ENCODE data around the gene ZNF385C. TPM values are rescaled to one million over a fixed set of nuclear protein-coding genes. Genes with fewer than 3 reads are reported as not detected.

Gene ZNF385C
- total and polyA plus RNA-seq, 2 of the 13 experiments (the other 11 are each of a cell fraction or from before 2014, with no cell fraction given), result 2.3 to 6.1 TPM

DNA sequence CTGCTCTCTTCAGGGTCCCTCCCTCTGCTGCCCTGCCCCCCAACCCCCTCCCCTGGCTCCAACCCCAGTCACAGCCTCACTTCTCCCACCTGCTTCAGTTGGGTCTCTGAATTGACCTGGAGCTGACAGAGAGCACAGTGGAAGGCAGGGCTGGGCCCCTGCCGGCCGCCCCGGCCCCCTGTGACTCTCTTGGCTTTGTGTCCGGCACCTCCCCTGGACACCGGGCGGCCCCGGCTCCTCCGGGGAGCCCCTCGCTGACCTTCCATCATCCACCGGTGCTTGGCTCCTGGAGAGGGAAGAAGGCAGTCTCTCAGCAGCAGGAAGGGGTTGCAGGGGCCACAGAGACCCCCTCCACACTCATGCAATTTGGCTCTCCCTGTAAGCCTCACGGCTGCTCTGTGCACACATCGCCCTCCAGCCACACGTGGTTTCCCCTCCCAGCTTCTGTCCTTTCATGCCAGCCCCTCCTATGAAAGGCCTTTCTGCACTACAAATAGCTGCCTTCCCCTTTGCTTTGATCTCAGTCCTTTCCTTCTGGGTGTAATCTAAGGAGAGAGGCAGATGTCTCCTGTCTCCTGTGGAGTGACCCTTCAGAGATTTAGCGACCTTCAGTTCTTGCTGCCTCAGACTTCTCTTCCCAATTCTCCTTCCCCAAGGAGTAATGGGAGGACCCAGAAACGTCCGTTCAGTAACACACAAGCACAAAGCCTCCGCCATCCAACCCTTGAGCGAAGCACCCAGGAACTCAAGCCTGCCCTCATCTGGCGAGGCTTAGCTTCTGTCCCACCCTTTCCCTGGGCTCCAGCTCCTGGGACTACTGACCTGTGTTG lies 70.1 kb downstream of the ZNF385C start (continued):
- TF ChIP-seq, protein P1, sequence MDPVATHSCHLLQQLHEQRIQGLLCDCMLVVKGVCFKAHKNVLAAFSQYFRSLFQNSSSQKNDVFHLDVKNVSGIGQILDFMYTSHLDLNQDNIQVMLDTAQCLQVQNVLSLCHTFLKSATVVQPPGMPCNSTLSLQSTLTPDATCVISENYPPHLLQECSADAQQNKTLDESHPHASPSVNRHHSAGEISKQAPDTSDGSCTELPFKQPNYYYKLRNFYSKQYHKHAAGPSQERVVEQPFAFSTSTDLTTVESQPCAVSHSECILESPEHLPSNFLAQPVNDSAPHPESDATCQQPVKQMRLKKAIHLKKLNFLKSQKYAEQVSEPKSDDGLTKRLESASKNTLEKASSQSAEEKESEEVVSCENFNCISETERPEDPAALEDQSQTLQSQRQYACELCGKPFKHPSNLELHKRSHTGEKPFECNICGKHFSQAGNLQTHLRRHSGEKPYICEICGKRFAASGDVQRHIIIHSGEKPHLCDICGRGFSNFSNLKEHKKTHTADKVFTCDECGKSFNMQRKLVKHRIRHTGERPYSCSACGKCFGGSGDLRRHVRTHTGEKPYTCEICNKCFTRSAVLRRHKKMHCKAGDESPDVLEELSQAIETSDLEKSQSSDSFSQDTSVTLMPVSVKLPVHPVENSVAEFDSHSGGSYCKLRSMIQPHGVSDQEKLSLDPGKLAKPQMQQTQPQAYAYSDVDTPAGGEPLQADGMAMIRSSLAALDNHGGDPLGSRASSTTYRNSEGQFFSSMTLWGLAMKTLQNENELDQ (CRISPR knock-in tag; IDR thresholded peaks at IDR 0.05; ENCODE audit: borderline replicate concordance), result no peak; the same call in 1 of the 2 replicates
- TF ChIP-seq, protein P2, sequence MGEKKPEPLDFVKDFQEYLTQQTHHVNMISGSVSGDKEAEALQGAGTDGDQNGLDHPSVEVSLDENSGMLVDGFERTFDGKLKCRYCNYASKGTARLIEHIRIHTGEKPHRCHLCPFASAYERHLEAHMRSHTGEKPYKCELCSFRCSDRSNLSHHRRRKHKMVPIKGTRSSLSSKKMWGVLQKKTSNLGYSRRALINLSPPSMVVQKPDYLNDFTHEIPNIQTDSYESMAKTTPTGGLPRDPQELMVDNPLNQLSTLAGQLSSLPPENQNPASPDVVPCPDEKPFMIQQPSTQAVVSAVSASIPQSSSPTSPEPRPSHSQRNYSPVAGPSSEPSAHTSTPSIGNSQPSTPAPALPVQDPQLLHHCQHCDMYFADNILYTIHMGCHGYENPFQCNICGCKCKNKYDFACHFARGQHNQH (CRISPR knock-in tag; IDR thresholded peaks at IDR 0.05), result peak; percentile 44; the same call in 1 of the 2 replicates
- no peak for TF ChIP-seq ZNF260 (CRISPR knock-in tag; IDR thresholded peaks at IDR 0.05; ENCODE audit: borderline replicate concordance, low read depth)
- no peak for TF ChIP-seq ARID2 (CRISPR knock-in tag; IDR thresholded peaks at IDR 0.05; ENCODE audit: borderline replicate concordance)
- TF ChIP-seq MTF2 (CRISPR knock-in tag; IDR thresholded peaks at IDR 0.05; ENCODE audit: borderline replicate concordance), result no peak
- TF ChIP-seq, protein P3, sequence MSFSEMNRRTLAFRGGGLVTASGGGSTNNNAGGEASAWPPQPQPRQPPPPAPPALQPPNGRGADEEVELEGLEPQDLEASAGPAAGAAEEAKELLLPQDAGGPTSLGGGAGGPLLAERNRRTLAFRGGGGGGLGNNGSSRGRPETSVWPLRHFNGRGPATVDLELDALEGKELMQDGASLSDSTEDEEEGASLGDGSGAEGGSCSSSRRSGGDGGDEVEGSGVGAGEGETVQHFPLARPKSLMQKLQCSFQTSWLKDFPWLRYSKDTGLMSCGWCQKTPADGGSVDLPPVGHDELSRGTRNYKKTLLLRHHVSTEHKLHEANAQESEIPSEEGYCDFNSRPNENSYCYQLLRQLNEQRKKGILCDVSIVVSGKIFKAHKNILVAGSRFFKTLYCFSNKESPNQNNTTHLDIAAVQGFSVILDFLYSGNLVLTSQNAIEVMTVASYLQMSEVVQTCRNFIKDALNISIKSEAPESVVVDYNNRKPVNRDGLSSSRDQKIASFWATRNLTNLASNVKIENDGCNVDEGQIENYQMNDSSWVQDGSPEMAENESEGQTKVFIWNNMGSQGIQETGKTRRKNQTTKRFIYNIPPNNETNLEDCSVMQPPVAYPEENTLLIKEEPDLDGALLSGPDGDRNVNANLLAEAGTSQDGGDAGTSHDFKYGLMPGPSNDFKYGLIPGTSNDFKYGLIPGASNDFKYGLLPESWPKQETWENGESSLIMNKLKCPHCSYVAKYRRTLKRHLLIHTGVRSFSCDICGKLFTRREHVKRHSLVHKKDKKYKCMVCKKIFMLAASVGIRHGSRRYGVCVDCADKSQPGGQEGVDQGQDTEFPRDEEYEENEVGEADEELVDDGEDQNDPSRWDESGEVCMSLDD (CRISPR knock-in tag; IDR thresholded peaks at IDR 0.05; ENCODE audit: borderline replicate concordance), result no peak
- no peak for TF ChIP-seq PPARG (CRISPR knock-in tag; conservative IDR thresholded peaks at IDR 0.05)
- no peak for TF ChIP-seq ZBTB42 (CRISPR knock-in tag; IDR thresholded peaks at IDR 0.05)
- peak; percentile 75 for TF ChIP-seq SMC3 (IDR thresholded peaks at IDR 0.05; ENCODE audit: low read length)
- no peak for TF ChIP-seq ZNF510 (CRISPR knock-in tag; IDR thresholded peaks at IDR 0.05; ENCODE audit: low read depth)
- TF ChIP-seq, protein P4, sequence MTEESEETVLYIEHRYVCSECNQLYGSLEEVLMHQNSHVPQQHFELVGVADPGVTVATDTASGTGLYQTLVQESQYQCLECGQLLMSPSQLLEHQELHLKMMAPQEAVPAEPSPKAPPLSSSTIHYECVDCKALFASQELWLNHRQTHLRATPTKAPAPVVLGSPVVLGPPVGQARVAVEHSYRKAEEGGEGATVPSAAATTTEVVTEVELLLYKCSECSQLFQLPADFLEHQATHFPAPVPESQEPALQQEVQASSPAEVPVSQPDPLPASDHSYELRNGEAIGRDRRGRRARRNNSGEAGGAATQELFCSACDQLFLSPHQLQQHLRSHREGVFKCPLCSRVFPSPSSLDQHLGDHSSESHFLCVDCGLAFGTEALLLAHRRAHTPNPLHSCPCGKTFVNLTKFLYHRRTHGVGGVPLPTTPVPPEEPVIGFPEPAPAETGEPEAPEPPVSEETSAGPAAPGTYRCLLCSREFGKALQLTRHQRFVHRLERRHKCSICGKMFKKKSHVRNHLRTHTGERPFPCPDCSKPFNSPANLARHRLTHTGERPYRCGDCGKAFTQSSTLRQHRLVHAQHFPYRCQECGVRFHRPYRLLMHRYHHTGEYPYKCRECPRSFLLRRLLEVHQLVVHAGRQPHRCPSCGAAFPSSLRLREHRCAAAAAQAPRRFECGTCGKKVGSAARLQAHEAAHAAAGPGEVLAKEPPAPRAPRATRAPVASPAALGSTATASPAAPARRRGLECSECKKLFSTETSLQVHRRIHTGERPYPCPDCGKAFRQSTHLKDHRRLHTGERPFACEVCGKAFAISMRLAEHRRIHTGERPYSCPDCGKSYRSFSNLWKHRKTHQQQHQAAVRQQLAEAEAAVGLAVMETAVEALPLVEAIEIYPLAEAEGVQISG (CRISPR knock-in tag; IDR thresholded peaks at IDR 0.05), result peak; percentile 63; the same call in 1 of the 2 replicates
- no peak for TF ChIP-seq ZNF672 (CRISPR knock-in tag; IDR thresholded peaks at IDR 0.05)
- TF ChIP-seq TCF12 (IDR thresholded peaks at IDR 0.05), result no peak
- no peak for TF ChIP-seq TCF12 (CRISPR knock-in tag; IDR thresholded peaks at IDR 0.05)
- no peak for TF ChIP-seq TMF1 (CRISPR knock-in tag; IDR thresholded peaks at IDR 0.05; ENCODE audit: low read depth)
- 0 out of 2 replicates have a peak, but pooled peaks have one; percentile 50 for TF ChIP-seq SSRP1 (CRISPR knock-in tag; IDR thresholded peaks at IDR 0.05)
- TF ChIP-seq SRF (IDR thresholded peaks at IDR 0.05; ENCODE audit: low read depth, low read length), result no peak
- no peak; the same call in 1 of the 2 replicates for TF ChIP-seq ZNF138 (CRISPR knock-in tag; IDR thresholded peaks at IDR 0.05; ENCODE audit: low read depth)
- TF ChIP-seq ZSCAN20 (CRISPR knock-in tag; IDR thresholded peaks at IDR 0.05; ENCODE audit: borderline replicate concordance), result no peak
